SJCRH30 (cell line): ENCODE data around the gene KIAA1328. TPM values are rescaled to one million over a fixed set of nuclear protein-coding genes. Genes with fewer than 3 reads are reported as not detected.
"Not testable (repeated sequence)": the region's sequence is repeated elsewhere in the genome, so short reads cannot be mapped to it uniquely, and the experiment has no call there.

Source experiments
- DNase-seq, 2 experiments: peaks; one replicate each; pipeline ENCODE4 v3.0.0-alpha.2; 2015 to 2020
- H3K27ac ChIP-seq: fragments of 250-450 bp; sonication (Bioruptor Pico); 2 replicates; pipeline ENCODE4 v1.5.1; 2020; ENCODE audit warnings: mild to moderate bottlenecking, moderate library complexity
- H3K27me3 ChIP-seq: fragments of 250-450 bp; sonication (Bioruptor Pico); 2 replicates; pipeline ENCODE4 v1.5.1; 2020; ENCODE audit warnings: mild to moderate bottlenecking, moderate library complexity
- H3K36me3 ChIP-seq: fragments of 250-450 bp; sonication (Bioruptor Pico); 2 replicates; pipeline ENCODE4 v1.5.1; 2020; ENCODE audit warnings: mild to moderate bottlenecking, moderate library complexity
- H3K4me1 ChIP-seq: fragments of 250-450 bp; sonication (Bioruptor Pico); 2 replicates; pipeline ENCODE4 v1.5.1; 2020; ENCODE audit warnings: mild to moderate bottlenecking, moderate library complexity
- H3K4me3 ChIP-seq: fragments of 250-450 bp; sonication (Bioruptor Pico); 2 replicates; pipeline ENCODE4 v1.5.1; 2020; ENCODE audit warnings: mild to moderate bottlenecking, moderate library complexity
- H3K9me3 ChIP-seq: fragments of 250-450 bp; sonication (Bioruptor Pico); replicated peaks from 2 replicates; pipeline ENCODE4 v1.5.1; 2020; ENCODE audit warnings: mild to moderate bottlenecking, moderate library complexity
- total RNA-seq: library from RNA; depleted of rRNA; stranded (reverse); fragments of >200 nt; shearing (Covaris generic); gene quantifications from 2 replicates; pipeline ENCODE4 v1.2.3, GENCODE V29; 2014

KIAA1328 gene
- total RNA-seq, 1 experiment from 2014 or later, result 5.5 TPM

- no peaks in the 10 kb centered on the region for H3K4me1 ChIP-seq
- no peak for DNase-seq
- no peak overlapping the region for H3K4me3 ChIP-seq
- no peaks in the 10 kb centered on the region for H3K36me3 ChIP-seq
- H3K27me3 ChIP-seq, result no peaks in the 10 kb centered on the region
- no peak overlapping the region for H3K27ac ChIP-seq
- H3K9me3 ChIP-seq, result no peaks in the 10 kb centered on the region
These were observed 331.3 kb downstream of the KIAA1328 start for GRCh38 chr18:37160038-37160820.

DNA sequence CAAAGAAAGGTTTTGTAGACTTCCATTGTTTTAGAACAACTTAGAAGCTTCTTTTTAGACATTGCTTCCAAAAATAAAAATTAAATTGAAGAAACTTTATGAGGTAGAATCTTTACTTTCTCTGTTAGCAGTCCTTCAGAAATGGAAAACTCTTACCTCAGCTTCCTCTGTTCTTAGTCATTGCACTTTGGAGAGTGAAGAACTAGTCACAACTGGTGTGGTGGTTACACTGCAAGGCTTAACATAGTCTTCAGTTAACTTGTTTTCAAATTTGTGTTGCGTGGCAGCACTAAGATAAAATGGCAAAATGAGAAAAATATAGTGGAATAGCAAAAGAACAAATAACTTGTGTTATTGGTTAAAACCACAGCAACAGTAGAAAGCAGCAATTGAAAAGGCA is 332.6 kb downstream of the KIAA1328 start:
- Histone ChIP-seq H3K9me3 (no peaks in the 10 kb centered on the region), H3K27me3 (no peaks in the 10 kb centered on the region), H3K4me3 (no peak overlapping the region), H3K36me3 (no peaks in the 10 kb centered on the region), H3K27ac (no peak overlapping the region), H3K4me1 (no peaks in the 10 kb centered on the region)
- no peak for DNase-seq

GRCh38 chr18:37162551-37162950 is 333.6 kb downstream of the KIAA1328 start:
- Histone ChIP-seq H3K4me1 (no peaks in the 10 kb centered on the region), H3K4me3 (no peak overlapping the region), H3K27ac (no peak overlapping the region), H3K9me3 (no peaks in the 10 kb centered on the region), H3K27me3 (no peaks in the 10 kb centered on the region), H3K36me3 (no peaks in the 10 kb centered on the region)
- no peak for DNase-seq

DNA sequence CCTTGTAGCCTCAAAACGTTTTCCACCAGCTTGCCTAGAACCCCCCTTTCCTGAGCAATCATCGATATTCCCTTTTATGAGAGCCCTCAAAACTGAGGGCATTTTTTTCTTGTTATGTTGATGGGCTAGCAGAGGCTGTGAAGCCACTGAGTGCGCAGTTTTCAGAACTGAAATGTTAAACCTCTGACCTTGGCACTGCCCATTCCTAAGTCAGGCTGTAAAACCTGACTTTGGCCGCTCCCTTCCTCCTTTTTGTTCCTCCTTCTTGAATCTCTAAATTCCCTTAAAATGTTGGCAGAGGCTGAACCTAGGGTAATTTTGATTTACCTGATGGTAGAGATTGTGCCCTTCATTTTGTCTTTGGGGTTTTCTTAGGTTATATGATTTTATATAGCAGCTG is 334.2 kb downstream of the KIAA1328 start:
- Histone ChIP-seq H3K27ac (no peak overlapping the region), H3K4me1 (no peaks in the 10 kb centered on the region), H3K27me3 (no peaks in the 10 kb centered on the region), H3K36me3 (no peaks in the 10 kb centered on the region), H3K9me3 (no peaks in the 10 kb centered on the region), H3K4me3 (no peak overlapping the region)
- no peak for DNase-seq

- no peaks in the 10 kb centered on the region for H3K4me1 ChIP-seq
- no peaks in the 10 kb centered on the region for H3K36me3 ChIP-seq
- DNase-seq, result no peak
- no peak overlapping the region for H3K4me3 ChIP-seq
- H3K27me3 ChIP-seq, result no peaks in the 10 kb centered on the region
- H3K9me3 ChIP-seq, result no peaks in the 10 kb centered on the region
- no peak overlapping the region for H3K27ac ChIP-seq
These were observed 337.6 kb downstream of the KIAA1328 start for GRCh38 chr18:37166491-37166890.

GRCh38 chr18:37166966-37167365 is 338.0 kb downstream of the KIAA1328 start:
- H3K4me3 ChIP-seq, H3K27me3 ChIP-seq, H3K9me3 ChIP-seq, H3K27ac ChIP-seq, DNase-seq, H3K36me3 ChIP-seq, H3K4me1 ChIP-seq: not testable (repeated sequence)

DNA sequence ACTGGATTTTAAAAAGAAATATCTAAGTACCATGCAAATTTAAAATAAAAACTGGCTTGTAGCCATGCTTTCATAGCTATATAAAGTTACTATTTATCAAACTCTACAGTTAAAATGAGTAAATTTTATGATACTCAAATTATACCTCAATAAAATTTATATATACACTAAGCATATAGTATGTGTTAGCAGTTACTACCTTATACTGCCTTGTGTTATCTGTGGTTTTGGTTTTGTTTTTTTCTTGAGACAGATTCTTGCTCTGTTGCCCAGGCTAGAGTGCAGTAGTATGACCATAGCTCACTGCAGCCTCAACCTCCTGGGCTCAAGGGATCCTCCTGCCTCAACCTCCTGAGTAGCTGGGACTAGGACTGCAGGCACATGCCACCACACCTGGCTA is 342.1 kb downstream of the KIAA1328 start:
- H3K4me3 ChIP-seq, result no peak overlapping the region
- DNase-seq, result no peak
- no peaks in the 10 kb centered on the region for H3K9me3 ChIP-seq
- H3K4me1 ChIP-seq, result no peaks in the 10 kb centered on the region
- H3K27me3 ChIP-seq, result no peaks in the 10 kb centered on the region
- no peaks in the 10 kb centered on the region for H3K36me3 ChIP-seq
- no peak overlapping the region for H3K27ac ChIP-seq

DNA sequence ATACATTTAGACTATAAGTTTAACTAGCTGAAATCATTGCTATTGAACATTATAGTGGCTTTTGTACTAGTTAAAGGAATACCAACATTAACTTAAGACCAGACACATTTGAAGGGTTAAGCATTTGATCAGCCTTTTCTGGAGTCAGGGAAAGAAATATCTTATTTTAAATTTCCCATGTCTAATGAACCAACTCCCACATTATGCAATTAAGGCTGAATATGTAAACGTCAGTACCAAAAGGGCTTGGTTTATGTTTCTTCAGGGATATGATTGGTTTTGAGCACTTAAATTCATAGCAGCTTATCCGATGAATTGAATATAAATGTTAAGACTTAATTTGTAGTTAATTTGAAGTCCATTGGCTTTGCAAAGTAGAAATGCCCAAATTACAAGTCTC is 344.5 kb downstream of the KIAA1328 start:
- H3K4me3 ChIP-seq, result no peak overlapping the region
- no peaks in the 10 kb centered on the region for H3K27me3 ChIP-seq
- H3K36me3 ChIP-seq, result no peaks in the 10 kb centered on the region
- H3K9me3 ChIP-seq, result no peaks in the 10 kb centered on the region
- 0 out of 2 replicates have a peak, but pooled peaks cover 2% of the 10 kb centered on the region for H3K4me1 ChIP-seq
- H3K27ac ChIP-seq, result no peak overlapping the region
- no peak for DNase-seq

GRCh38 chr18:37175727-37176620 is 347.0 kb downstream of the KIAA1328 start:
- Histone ChIP-seq H3K4me1 (peaks cover 8% of the 10 kb centered on the region), H3K4me3 (no peak overlapping the region), H3K27ac (no peak overlapping the region), H3K9me3 (no peaks in the 10 kb centered on the region), H3K36me3 (no peaks in the 10 kb centered on the region), H3K27me3 (no peaks in the 10 kb centered on the region)
- DNase-seq, result no peak

DNA sequence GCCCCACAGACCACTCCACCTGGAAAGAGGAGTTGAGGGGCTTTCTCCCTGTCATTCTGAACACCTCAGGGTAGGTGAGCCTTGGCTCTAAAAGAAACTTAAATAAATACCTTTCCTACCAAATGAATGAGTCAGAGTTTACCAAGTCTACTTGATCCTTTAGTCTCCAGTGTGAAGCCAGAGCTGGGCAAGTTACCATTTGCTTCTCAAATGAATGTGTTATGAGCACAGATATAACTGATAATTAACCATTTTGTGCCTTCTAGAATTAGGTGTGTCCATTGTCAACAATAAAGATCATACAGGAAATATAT is 347.7 kb downstream of the KIAA1328 start:
- no peak for DNase-seq
- Histone ChIP-seq H3K9me3 (no peaks in the 10 kb centered on the region), H3K4me3 (no peak overlapping the region), H3K27ac (no peak overlapping the region), H3K36me3 (no peaks in the 10 kb centered on the region), H3K27me3 (no peaks in the 10 kb centered on the region), H3K4me1 (peaks cover 10% of the 10 kb centered on the region)

- no peaks in the 10 kb centered on the region for H3K27me3 ChIP-seq
- H3K27ac ChIP-seq, result peak overlapping the region; percentile 73
- peak; percentile 61 to 72 for DNase-seq
- H3K4me3 ChIP-seq, result no peak overlapping the region
- H3K9me3 ChIP-seq, result no peaks in the 10 kb centered on the region
- H3K36me3 ChIP-seq, result no peaks in the 10 kb centered on the region
- H3K4me1 ChIP-seq, result peaks cover 14% of the 10 kb centered on the region
These were observed 350.5 kb downstream of the KIAA1328 start for GRCh38 chr18:37179384-37179783.

DNA sequence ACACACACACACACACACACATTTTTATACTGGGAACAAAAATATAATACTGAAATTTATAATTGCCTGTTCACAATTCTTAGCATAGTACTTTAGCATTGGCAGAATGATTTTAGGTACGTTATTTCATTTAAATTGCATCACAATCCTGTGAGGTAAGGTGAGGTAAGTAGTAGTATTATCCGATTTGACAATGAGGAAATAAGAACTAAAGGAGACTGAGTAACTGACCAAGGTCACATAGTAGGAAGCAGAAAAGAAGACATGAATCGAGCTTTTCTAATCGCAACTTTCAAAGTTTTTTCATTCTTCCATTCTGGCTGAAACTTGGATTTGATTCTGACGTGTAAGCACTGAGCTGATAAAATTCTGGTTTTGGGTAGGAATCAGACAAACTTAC is 351.2 kb downstream of the KIAA1328 start:
- no peak for DNase-seq
- Histone ChIP-seq H3K36me3 (no peaks in the 10 kb centered on the region), H3K4me3 (no peak overlapping the region), H3K27ac (peak overlapping the region; percentile 73), H3K27me3 (no peaks in the 10 kb centered on the region), H3K4me1 (peaks cover 14% of the 10 kb centered on the region), H3K9me3 (no peaks in the 10 kb centered on the region)

GRCh38 chr18:37182340-37183135 is 353.6 kb downstream of the KIAA1328 start:
- Histone ChIP-seq H3K27ac (no peak overlapping the region), H3K36me3 (no peaks in the 10 kb centered on the region), H3K27me3 (no peaks in the 10 kb centered on the region), H3K4me1 (peaks cover 14% of the 10 kb centered on the region), H3K9me3 (no peaks in the 10 kb centered on the region), H3K4me3 (no peak overlapping the region)
- DNase-seq, result peak in 1 of 2 experiments; percentile 9

DNA sequence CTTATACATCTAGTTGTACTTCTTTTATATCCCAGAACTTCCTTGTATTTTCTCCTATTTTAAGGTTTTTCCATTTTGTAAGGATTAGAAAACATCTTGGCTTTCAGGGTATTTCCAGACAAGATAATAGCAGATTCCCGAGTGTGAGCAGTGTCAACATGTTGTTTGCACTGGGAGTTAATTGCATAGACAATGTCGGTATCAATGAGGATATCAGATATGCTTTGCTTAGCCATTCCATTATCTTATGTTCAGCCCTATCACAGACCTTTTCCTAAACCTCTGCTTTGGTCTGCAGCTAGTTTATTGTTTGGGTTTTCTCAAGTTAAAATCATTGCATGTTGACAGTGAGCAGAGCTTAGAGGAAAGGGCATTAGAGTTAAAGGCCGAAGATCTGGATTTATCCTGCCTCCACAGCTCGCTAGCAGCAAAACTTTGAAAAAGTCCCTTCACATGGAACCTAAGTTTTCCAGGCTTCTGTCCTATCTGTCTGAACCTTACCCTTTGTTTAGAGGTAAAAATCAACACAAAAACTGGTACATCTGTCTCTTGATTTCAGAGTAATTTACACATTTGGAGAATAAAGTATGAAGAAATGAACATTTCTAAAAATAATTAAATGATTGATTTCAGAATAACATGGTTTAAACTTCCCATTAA is 355.4 kb downstream of the KIAA1328 start:
- H3K27me3 ChIP-seq, result no peaks in the 10 kb centered on the region
- H3K4me1 ChIP-seq, result peaks cover 9% of the 10 kb centered on the region
- H3K27ac ChIP-seq, result no peak overlapping the region
- H3K36me3 ChIP-seq, result no peaks in the 10 kb centered on the region
- no peaks in the 10 kb centered on the region for H3K9me3 ChIP-seq
- no peak for DNase-seq
- H3K4me3 ChIP-seq, result no peak overlapping the region
